CD14-positive monocyte (primary cell): ENCODE results near the gene DNA2. TPM values are rescaled to one million over a fixed set of nuclear protein-coding genes. Genes with fewer than 3 reads are reported as not detected.
A peak's percentile ranks its signal among the peaks of the same experiment; 100 is the strongest.

Experiments used
- DNase-seq, 3 donors: peaks; one replicate each; pipeline ENCODE4 v3.0.0-alpha.2; 2011 to 2022
- H2AFZ ChIP-seq: 2 replicates; pipeline ENCODE4 v1.6.0; 2012; ENCODE audit warnings: mild to moderate bottlenecking, low read depth, low read length, inconsistent platforms; ENCODE audit not compliant: insufficient read depth, poor library complexity, severe bottlenecking
- H3K27ac ChIP-seq, 2 donors: 1 replicate in 1 of 2; 2 replicates in 1 of 2; pipeline ENCODE4 v1.5.1; 2012 to 2013; ENCODE audit warnings: low read length in 2 of 2, control low read depth in 1 of 2, inconsistent platforms in 1 of 2, low read depth in 1 of 2, mild to moderate bottlenecking in 1 of 2
- H3K27me3 ChIP-seq, 2 donors: one replicate each; pipeline versions ENCODE4 v1.6.0 to v1.6.1; 2011 to 2013; ENCODE audit warnings: low read length in 2 of 2; ENCODE audit not compliant: control insufficient read depth in 2 of 2, insufficient read depth in 2 of 2
- H3K36me3 ChIP-seq, 2 donors: replicated peaks in 1 of 2; 1 replicate in 1 of 2; 2 replicates in 1 of 2; pipeline versions ENCODE4 v1.5.1 to v1.6.1; 2012 to 2013; ENCODE audit warnings: low read length in 2 of 2, control low read depth in 1 of 2, inconsistent platforms in 1 of 2, mild to moderate bottlenecking in 1 of 2; ENCODE audit not compliant: insufficient read depth in 2 of 2, control insufficient read depth in 1 of 2
- H3K4me1 ChIP-seq, 2 donors: 1 replicate in 1 of 2; 2 replicates in 1 of 2; pipeline versions ENCODE4 v1.5.1 to v1.6.1; 2012 to 2013; ENCODE audit warnings: low read length in 2 of 2, control low read depth in 1 of 2, inconsistent platforms in 1 of 2, mild to moderate bottlenecking in 1 of 2, moderate library complexity in 1 of 2; ENCODE audit not compliant: insufficient read depth in 2 of 2, control insufficient read depth in 1 of 2
- H3K4me2 ChIP-seq: replicated peaks from 2 replicates; pipeline ENCODE3; 2012; ENCODE audit warnings: low read length, moderate library complexity, mild to moderate bottlenecking; ENCODE audit not compliant: poor library complexity, severe bottlenecking; ENCODE audit errors: extremely low read depth
- H3K4me3 ChIP-seq, 3 experiments: fragments of 200-600 bp in 1 of 3; sonication (generic) in 1 of 3; replicated peaks in 1 of 3; 1 replicate in 2 of 3; 2 replicates in 1 of 3; pipeline ENCODE4 v1.5.1; 2011 to 2013; ENCODE audit warnings: low read length in 3 of 3, mild to moderate bottlenecking in 3 of 3, control low read depth in 2 of 3, low read depth in 2 of 3, inconsistent platforms in 1 of 3, moderate library complexity in 1 of 3
- H3K79me2 ChIP-seq: 2 replicates; pipeline ENCODE4 v1.6.0; 2012; ENCODE audit warnings: mild to moderate bottlenecking, control low read depth, inconsistent platforms, low read length, moderate library complexity; ENCODE audit not compliant: insufficient read depth
- H3K9ac ChIP-seq: 2 replicates; pipeline ENCODE4 v1.6.0; 2017; ENCODE audit warnings: low read length, mild to moderate bottlenecking; ENCODE audit not compliant: insufficient read depth, poor library complexity, severe bottlenecking
- H3K9me3 ChIP-seq, 2 donors: replicated peaks in 1 of 2; 1 replicate in 1 of 2; 2 replicates in 1 of 2; pipeline versions ENCODE4 v1.5.1 to v1.6.1; 2012 to 2013; ENCODE audit warnings: low read length in 2 of 2, control low read depth in 1 of 2; ENCODE audit not compliant: control insufficient read depth in 1 of 2, insufficient read depth in 1 of 2
- H4K20me1 ChIP-seq: 2 replicates; pipeline ENCODE4 v1.6.0; 2012; ENCODE audit warnings: mild to moderate bottlenecking, low read length, control low read depth, moderate library complexity; ENCODE audit not compliant: insufficient read depth
- H3K27ac Mint-ChIP-seq, 7 donors: one replicate each; pipeline ENCODE4 v1.8.0; 2020; ENCODE audit warnings: mild to moderate bottlenecking in 7 of 7, mixed read lengths in 7 of 7, moderate library complexity in 6 of 7, inconsistent platforms in 2 of 7
- H3K27me3 Mint-ChIP-seq, 3 donors: one replicate each; pipeline ENCODE4 v1.8.0; 2021 to 2022; ENCODE audit warnings: low read depth in 3 of 3, mild to moderate bottlenecking in 3 of 3, mixed read lengths in 3 of 3, moderate library complexity in 3 of 3, inconsistent platforms in 1 of 3
- H3K36me3 Mint-ChIP-seq, 2 donors: one replicate each; pipeline ENCODE4 v1.8.0; 2020; ENCODE audit warnings: mixed read lengths in 2 of 2, inconsistent platforms in 1 of 2, mild to moderate bottlenecking in 1 of 2
- H3K4me1 Mint-ChIP-seq: one replicate; pipeline ENCODE4 v1.8.0; 2020; ENCODE audit warnings: mild to moderate bottlenecking, mixed read lengths
- H3K4me3 Mint-ChIP-seq, 2 donors: one replicate each; pipeline ENCODE4 v1.8.0; 2020; ENCODE audit warnings: mild to moderate bottlenecking in 2 of 2, mixed read lengths in 2 of 2, moderate library complexity in 1 of 2
- H3K9me3 Mint-ChIP-seq, 7 donors: one replicate each; pipeline ENCODE4 v1.8.0; 2020 to 2022; ENCODE audit warnings: mixed read lengths in 7 of 7, mild to moderate bottlenecking in 6 of 7, moderate library complexity in 6 of 7, inconsistent platforms in 2 of 7
- CTCF ChIP-seq: fragments of 200-600 bp; IDR thresholded peaks from one replicate; pipeline ENCODE4 v1.8.0; 2022; ENCODE audit warnings: antibody characterized with exemption, mild to moderate bottlenecking
- WGBS: methylation state at CpG from one replicate; pipeline ENCODE4 v1.1.5; 2013; ENCODE audit warnings: missing lambda C conversion rate; ENCODE audit not compliant: insufficient coverage; 5-methylcytosine and 5-hydroxymethylcytosine counted together
- intact Hi-C, 2 donors: fragments of 100-400 bp; cut with micrococcal nuclease; formaldehyde crosslinking; loops; one replicate each; pipeline versions ENCODE4 v1.15.0 to v1.15.1; 2023
- polyA plus RNA-seq, 3 donors: library from polyadenylated mRNA; depleted of rRNA in 1 of 3; unstranded in 2 of 3; stranded (reverse) in 1 of 3; fragments of 300-500 nt in 2 of 3; fragments of >200 nt in 1 of 3; fragmentation: Illumina TruSeq in 2 of 3; gene quantifications; 1 replicate in 2 of 3; 2 replicates in 1 of 3; pipeline ENCODE4 v1.2.3, GENCODE V29; 2012 to 2021

The DNA2 gene
- polyA plus RNA-seq, 3 donors, result 0.08 to 0.99 (median 0.18) TPM

- H3K4me2 ChIP-seq, result no peak overlapping the region
- Mint-ChIP-seq H3K36me3 (peaks cover 21 to 50% of the 10 kb centered on the region in 2 donors), H3K4me1 (peaks cover 6% of the 10 kb centered on the region), H3K27me3 (peaks cover 0 to 2% (median 1%) of the 10 kb centered on the region in 3 donors), H3K9me3 (peaks cover 0 to 2% (median 0%) of the 10 kb centered on the region in 7 donors), H3K4me3 (no peak overlapping the region), H3K27ac (no peak overlapping the region)
- H3K9me3 ChIP-seq, result no peaks in the 10 kb centered on the region
- H3K4me3 ChIP-seq, result no peak overlapping the region
- no peak for TF ChIP-seq CTCF
- no peak overlapping the region for H3K27ac ChIP-seq
- H2AFZ ChIP-seq, result no peak overlapping the region
- WGBS, result no CpG with 5 or more reads among the region's 3 CpGs
- H3K9ac ChIP-seq, result no peak overlapping the region
- peaks cover 2 to 19% of the 10 kb centered on the region in 2 donors for H3K36me3 ChIP-seq
- H4K20me1 ChIP-seq, result no peaks in the 10 kb centered on the region
- intact Hi-C loops, result no loop called here
- no peaks in the 10 kb centered on the region for H3K4me1 ChIP-seq
- no peaks in the 10 kb centered on the region for H3K27me3 ChIP-seq
- DNase-seq, result no peak
- no peaks in the 10 kb centered on the region for H3K79me2 ChIP-seq
Observed at GRCh38 chr10:68440898-68441297, 30.9 kb downstream of the DNA2 start.

- Histone ChIP-seq H2AFZ (no peak overlapping the region), H3K27ac (peak overlapping the region in 1 of 2 donors; percentile 24), H3K36me3 (peaks cover 2 to 23% of the 10 kb centered on the region in 2 donors), H3K9ac (no peak overlapping the region), H3K27me3 (no peaks in the 10 kb centered on the region), H3K4me1 (no peaks in the 10 kb centered on the region), H4K20me1 (no peaks in the 10 kb centered on the region), H3K4me3 (no peak overlapping the region), H3K4me2 (no peak overlapping the region), H3K79me2 (no peaks in the 10 kb centered on the region), H3K9me3 (no peaks in the 10 kb centered on the region)
- intact Hi-C loops, result no loop called here
- no peak overlapping the region for H3K27ac Mint-ChIP-seq
- no peak for TF ChIP-seq CTCF
- H3K27me3 Mint-ChIP-seq, result no peaks in the 10 kb centered on the region
- H3K4me1 Mint-ChIP-seq, result peaks cover 6% of the 10 kb centered on the region
- H3K36me3 Mint-ChIP-seq, result peaks cover 22 to 51% of the 10 kb centered on the region in 2 donors
- peaks cover 0 to 2% (median 0%) of the 10 kb centered on the region in 7 donors for H3K9me3 Mint-ChIP-seq
- no peak for DNase-seq
- H3K4me3 Mint-ChIP-seq, result no peak overlapping the region
Observed at GRCh38 chr10:68435803-68436202, 36.0 kb downstream of the DNA2 start.
